CD4-positive, alpha-beta T cell (primary cell): Measurements from ENCODE around the gene TMEM184A. TPM values are rescaled to one million over a fixed set of nuclear protein-coding genes. Genes with fewer than 3 reads are reported as not detected.

ENCODE experiments used
- ATAC-seq: fragments of 200-7000 bp; cut with Tn5 transposase; one replicate; pipeline ENCODE4 v1.10.0; 2022; ENCODE audit warnings: mild to moderate bottlenecking; ENCODE audit not compliant: poor library complexity
- CTCF ChIA-PET: fragments of 350-600 bp; sonication (Branson Sonifier 250); formaldehyde crosslinking; loops from one replicate; lab custom pipeline; 2021; ENCODE audit warnings: antibody characterized with exemption, inconsistent platforms; lab: Charles Lee
- POLR2A ChIA-PET: fragments of 350-600 bp; sonication (Branson Sonifier 250); formaldehyde crosslinking; loops from one replicate; lab custom pipeline; 2021; ENCODE audit warnings: antibody characterized with exemption, inconsistent platforms; lab: Charles Lee
- DNase-seq, 14 experiments: peaks; one replicate each; pipeline ENCODE4 v3.0.0-alpha.2; 2013 to 2020; ENCODE audit warnings: mixed read lengths in 2 of 14
- H3K27ac ChIP-seq, 2 donors: one replicate each; pipeline versions ENCODE4 v1.5.1 to v1.7.0; 2013; ENCODE audit warnings: low read length in 2 of 2, low read depth in 1 of 2, mild to moderate bottlenecking in 1 of 2
- H3K27me3 ChIP-seq, 2 experiments: 1 replicate in 1 of 2; 2 replicates in 1 of 2; pipeline versions ENCODE4 v1.6.1 to v1.7.0; 2013; ENCODE audit warnings: low read length in 2 of 2, control low read depth in 1 of 2, mild to moderate bottlenecking in 1 of 2, moderate library complexity in 1 of 2; ENCODE audit not compliant: insufficient read depth in 2 of 2, control insufficient read depth in 1 of 2
- H3K36me3 ChIP-seq: one replicate; pipeline ENCODE4 v1.6.1; 2013; ENCODE audit warnings: low read length, control low read depth; ENCODE audit not compliant: insufficient read depth
- H3K4me1 ChIP-seq: one replicate; pipeline ENCODE4 v1.6.1; 2013; ENCODE audit warnings: low read length, control low read depth; ENCODE audit not compliant: insufficient read depth
- H3K4me3 ChIP-seq: one replicate; pipeline ENCODE4 v1.5.1; 2013; ENCODE audit warnings: mild to moderate bottlenecking, low read length, moderate library complexity
- H3K9me3 ChIP-seq, 2 experiments: 1 replicate in 1 of 2; 2 replicates in 1 of 2; pipeline versions ENCODE4 v1.6.1 to v1.7.0; 2013; ENCODE audit warnings: low read length in 2 of 2, mild to moderate bottlenecking in 2 of 2, control low read depth in 1 of 2, moderate library complexity in 1 of 2; ENCODE audit not compliant: control insufficient read depth in 1 of 2, insufficient read depth in 1 of 2
- H3K27ac Mint-ChIP-seq: one replicate; pipeline ENCODE4 v1.8.0; 2020; ENCODE audit warnings: mixed read lengths
- H3K27me3 Mint-ChIP-seq: one replicate; pipeline ENCODE4 v1.8.0; 2021; ENCODE audit warnings: mixed read lengths
- H3K36me3 Mint-ChIP-seq: one replicate; pipeline ENCODE4 v1.8.0; 2021; ENCODE audit warnings: low read depth, mixed read lengths
- H3K4me1 Mint-ChIP-seq: one replicate; pipeline ENCODE4 v1.8.0; 2021; ENCODE audit warnings: low read depth, mixed read lengths
- H3K4me3 Mint-ChIP-seq: one replicate; pipeline ENCODE4 v1.8.0; 2020; ENCODE audit warnings: mild to moderate bottlenecking, mixed read lengths
- H3K9me3 Mint-ChIP-seq: one replicate; pipeline ENCODE4 v1.8.0; 2020; ENCODE audit warnings: mixed read lengths
- CTCF ChIP-seq: fragments of 200-600 bp; IDR thresholded peaks from one replicate; pipeline ENCODE4 v1.8.0; 2022; ENCODE audit warnings: antibody characterized with exemption, mild to moderate bottlenecking
- intact Hi-C, 2 experiments: fragments of 100-400 bp; cut with DNase I in 1 of 2; cut with micrococcal nuclease in 1 of 2; formaldehyde crosslinking; loops; one replicate each; pipeline versions ENCODE4 v1.15.1 to v1.9.0; 2023 to 2025; cut with DNase I, micrococcal nuclease
- total RNA-seq, 174 experiments: library from RNA in 2 of 174; stranded (reverse) in 2 of 174; gene quantifications; one replicate each; pipeline ENCODE4 v1.2.3 and lab custom pipeline; 2021 to 2026

TMEM184A gene
- total RNA-seq, 2 experiments from 2014 or later: 0.06 TPM; not detected in 1

- ChIA-PET CTCF (interaction anchor here (1.1 kb wide), 1 partner anchor 13 kb away, joined by 5 read pairs; the partner anchor contains the start of gene TMEM184A), POLR2A (interaction anchor here (0.6 to 0.9 kb wide), 2 partner anchors 11 to 811 kb away, joined by 3 to 4 read pairs; no protein-coding TSS in a partner anchor)
- Mint-ChIP-seq H3K4me3 (peak overlapping the region; percentile 20), H3K36me3 (peaks cover 25% of the 10 kb centered on the region), H3K27ac (no peak overlapping the region), H3K4me1 (no peaks in the 10 kb centered on the region), H3K9me3 (no peaks in the 10 kb centered on the region), H3K27me3 (no peaks in the 10 kb centered on the region)
- Histone ChIP-seq H3K27me3 (no peaks in the 10 kb centered on the region), H3K4me3 (no peak overlapping the region), H3K4me1 (no peaks in the 10 kb centered on the region), H3K27ac (no peak overlapping the region), H3K9me3 (no peaks in the 10 kb centered on the region), H3K36me3 (peaks cover 43% of the 10 kb centered on the region)
- TF ChIP-seq CTCF: no peak
- DNase-seq (no peak), ATAC-seq (no peak)
- intact Hi-C loops: no loop called here
Observed at GRCh38 chr7:1542841-1543747, 12.9 kb downstream of the TMEM184A start.

- peak overlapping the region; percentile 27 for H3K27ac Mint-ChIP-seq
- POLR2A ChIA-PET: no interaction called here
- no peak for ATAC-seq
Observed at GRCh38 chr7:1542329-1542728, 13.7 kb downstream of the TMEM184A start.

More at GRCh38 chr7:1542329-1542728, 13.7 kb downstream of the TMEM184A start:
- no peak overlapping the region for H3K4me3 Mint-ChIP-seq
- DNase-seq: no peak
- TF ChIP-seq CTCF: no peak
- H3K27ac ChIP-seq: no peak overlapping the region
- no peaks in the 10 kb centered on the region for H3K27me3 Mint-ChIP-seq
- peaks cover 29% of the 10 kb centered on the region for H3K36me3 Mint-ChIP-seq
- no peaks in the 10 kb centered on the region for H3K27me3 ChIP-seq
- H3K9me3 ChIP-seq: no peaks in the 10 kb centered on the region
- H3K36me3 ChIP-seq: peaks cover 47% of the 10 kb centered on the region
- H3K4me3 ChIP-seq: no peak overlapping the region
- intact Hi-C loops: no loop called here
- peaks cover under 1% of the 10 kb centered on the region for H3K4me1 ChIP-seq
- CTCF ChIA-PET: no interaction called here
- H3K9me3 Mint-ChIP-seq: no peaks in the 10 kb centered on the region
- H3K4me1 Mint-ChIP-seq: no peaks in the 10 kb centered on the region
